ENCODE data around the gene SLC35D1. TPM values are rescaled to one million over a fixed set of nuclear protein-coding genes. Genes with fewer than 3 reads are reported as not detected.

SLC35D1 gene
- total and polyA plus RNA-seq, 2 donors from 2014 or later = 5.7 to 11.8 TPM

DNA sequence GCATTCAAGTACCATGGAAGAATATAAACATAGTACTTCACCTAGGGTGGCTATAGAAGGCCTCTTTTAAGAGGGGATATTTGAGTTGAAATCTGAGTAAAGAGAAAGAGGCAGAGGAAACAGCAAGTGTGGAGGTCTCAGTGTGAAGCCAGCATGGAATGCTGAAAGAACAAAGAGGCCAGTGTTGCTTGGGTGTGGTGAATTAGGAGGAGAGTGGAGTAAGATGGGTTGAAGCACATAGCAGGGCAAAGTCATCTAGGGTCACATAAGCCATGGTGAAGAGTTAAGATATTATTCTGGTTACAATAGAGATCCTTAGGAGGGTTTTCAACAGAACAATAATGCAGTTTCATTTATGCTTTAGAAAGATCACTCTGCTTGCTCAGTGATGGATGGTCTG, 43.4 kb upstream of the SLC35D1 start:
- intact Hi-C loops (cut with DNase I) = no loop called here
- Histone ChIP-seq H3K9me3 (ENCODE audit: control insufficient read depth in 2 of 3, insufficient read depth in 1 of 3, low read length in 3 of 3) (no peaks in the 10 kb centered on the region), H3K4me1 (ENCODE audit: control insufficient read depth in 2 of 3, insufficient read depth in 2 of 3, low read depth in 1 of 3, low read length in 3 of 3) (no peaks in the 10 kb centered on the region), H3K4me3 (ENCODE audit: low read length in 3 of 3) (no peak overlapping the region), H3K9ac (ENCODE audit: low read length in 3 of 3) (no peak overlapping the region), H3K27me3 (ENCODE audit: control insufficient read depth, insufficient read depth, low read length) (no peaks in the 10 kb centered on the region), H3K27ac (ENCODE audit: low read depth in 2 of 2, low read length in 2 of 2) (no peak overlapping the region), H3K36me3 (ENCODE audit: control insufficient read depth in 2 of 3, insufficient read depth in 3 of 3, low read length in 3 of 3) (no peaks in the 10 kb centered on the region)
- no peak for DNase-seq
- TF ChIP-seq, protein P1, sequence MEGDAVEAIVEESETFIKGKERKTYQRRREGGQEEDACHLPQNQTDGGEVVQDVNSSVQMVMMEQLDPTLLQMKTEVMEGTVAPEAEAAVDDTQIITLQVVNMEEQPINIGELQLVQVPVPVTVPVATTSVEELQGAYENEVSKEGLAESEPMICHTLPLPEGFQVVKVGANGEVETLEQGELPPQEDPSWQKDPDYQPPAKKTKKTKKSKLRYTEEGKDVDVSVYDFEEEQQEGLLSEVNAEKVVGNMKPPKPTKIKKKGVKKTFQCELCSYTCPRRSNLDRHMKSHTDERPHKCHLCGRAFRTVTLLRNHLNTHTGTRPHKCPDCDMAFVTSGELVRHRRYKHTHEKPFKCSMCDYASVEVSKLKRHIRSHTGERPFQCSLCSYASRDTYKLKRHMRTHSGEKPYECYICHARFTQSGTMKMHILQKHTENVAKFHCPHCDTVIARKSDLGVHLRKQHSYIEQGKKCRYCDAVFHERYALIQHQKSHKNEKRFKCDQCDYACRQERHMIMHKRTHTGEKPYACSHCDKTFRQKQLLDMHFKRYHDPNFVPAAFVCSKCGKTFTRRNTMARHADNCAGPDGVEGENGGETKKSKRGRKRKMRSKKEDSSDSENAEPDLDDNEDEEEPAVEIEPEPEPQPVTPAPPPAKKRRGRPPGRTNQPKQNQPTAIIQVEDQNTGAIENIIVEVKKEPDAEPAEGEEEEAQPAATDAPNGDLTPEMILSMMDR (IDR thresholded peaks at IDR 0.05; ENCODE audit: borderline replicate concordance, extremely low read depth, insufficient read depth) = no peak
- no peak for FAIRE-seq

DNA sequence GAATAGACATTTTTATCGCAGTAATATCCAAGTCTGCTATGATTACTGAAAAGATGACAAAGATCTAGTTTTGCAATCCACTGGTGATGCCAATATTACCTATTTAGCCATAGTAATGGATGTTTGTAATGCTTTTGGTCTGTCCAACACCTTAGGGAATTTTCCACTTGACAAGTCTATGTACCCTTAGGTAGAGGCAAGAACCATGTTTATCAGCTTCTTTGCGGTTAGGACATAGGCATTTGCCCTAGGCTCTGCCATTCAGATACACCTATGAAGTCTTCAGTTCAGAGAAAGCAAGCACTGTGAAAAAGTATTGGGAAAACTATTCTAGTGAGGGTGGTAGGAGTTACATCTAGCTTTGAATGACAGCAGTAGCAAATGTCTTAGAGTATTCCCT, 40.2 kb upstream of the SLC35D1 start:
- H3K9ac ChIP-seq (ENCODE audit: low read length in 3 of 3) = no peak overlapping the region
- H3K27me3 ChIP-seq (ENCODE audit: control insufficient read depth, insufficient read depth, low read length) = no peaks in the 10 kb centered on the region
- no peaks in the 10 kb centered on the region for H3K36me3 ChIP-seq (ENCODE audit: control insufficient read depth in 2 of 3, insufficient read depth in 3 of 3, low read length in 3 of 3)
- intact Hi-C loops (cut with DNase I) = no loop called here
- FAIRE-seq = no peak
- no peaks in the 10 kb centered on the region for H3K4me1 ChIP-seq (ENCODE audit: control insufficient read depth in 2 of 3, insufficient read depth in 2 of 3, low read depth in 1 of 3, low read length in 3 of 3)
- H3K9me3 ChIP-seq (ENCODE audit: control insufficient read depth in 2 of 3, insufficient read depth in 1 of 3, low read length in 3 of 3) = no peaks in the 10 kb centered on the region
- TF ChIP-seq, protein P1 (IDR thresholded peaks at IDR 0.05; ENCODE audit: borderline replicate concordance, extremely low read depth, insufficient read depth) = no peak
- no peak for DNase-seq
- H3K27ac ChIP-seq (ENCODE audit: low read depth in 2 of 2, low read length in 2 of 2) = no peak overlapping the region
- H3K4me3 ChIP-seq (ENCODE audit: low read length in 3 of 3) = no peak overlapping the region

DNA sequence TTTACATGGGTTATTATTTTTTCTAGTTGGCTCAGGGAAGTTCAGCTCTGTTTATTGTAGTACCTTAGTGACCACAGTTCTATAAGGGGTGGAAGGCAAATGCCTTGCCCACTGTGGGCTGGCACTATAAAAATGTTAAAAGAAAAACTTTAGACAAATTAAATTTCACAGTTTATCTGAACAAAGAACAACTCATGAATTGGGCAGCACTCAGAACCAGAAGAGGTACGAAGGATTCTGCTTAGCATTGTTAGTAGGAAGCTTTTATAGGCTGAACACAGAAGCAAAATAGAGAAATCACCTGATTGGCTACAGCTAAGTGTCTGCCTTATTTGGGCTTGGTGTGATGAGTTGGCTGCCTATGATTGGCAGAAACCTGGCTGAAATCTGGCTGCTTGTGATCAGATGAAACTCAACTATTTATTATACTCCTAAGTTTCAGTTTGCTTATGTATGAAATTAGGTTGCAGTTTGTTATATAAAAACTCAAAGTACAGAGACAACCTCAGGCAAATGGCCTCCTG, 35.8 kb upstream of the SLC35D1 start:
- no peak overlapping the region for H3K4me3 ChIP-seq (ENCODE audit: low read length in 3 of 3)
- H3K4me1 ChIP-seq (ENCODE audit: control insufficient read depth in 2 of 3, insufficient read depth in 2 of 3, low read depth in 1 of 3, low read length in 3 of 3) = no peaks in the 10 kb centered on the region
- H3K27me3 ChIP-seq (ENCODE audit: control insufficient read depth, insufficient read depth, low read length) = no peaks in the 10 kb centered on the region
- TF ChIP-seq, protein P1 (IDR thresholded peaks at IDR 0.05; ENCODE audit: borderline replicate concordance, extremely low read depth, insufficient read depth) = no peak
- intact Hi-C loops (cut with DNase I) = no loop called here
- FAIRE-seq (no peak), DNase-seq (no peak)
- H3K27ac ChIP-seq (ENCODE audit: low read depth in 2 of 2, low read length in 2 of 2) = no peak overlapping the region
- H3K36me3 ChIP-seq (ENCODE audit: control insufficient read depth in 2 of 3, insufficient read depth in 3 of 3, low read length in 3 of 3) = no peaks in the 10 kb centered on the region
- no peaks in the 10 kb centered on the region for H3K9me3 ChIP-seq (ENCODE audit: control insufficient read depth in 2 of 3, insufficient read depth in 1 of 3, low read length in 3 of 3)
- no peak overlapping the region for H3K9ac ChIP-seq (ENCODE audit: low read length in 3 of 3)

DNA sequence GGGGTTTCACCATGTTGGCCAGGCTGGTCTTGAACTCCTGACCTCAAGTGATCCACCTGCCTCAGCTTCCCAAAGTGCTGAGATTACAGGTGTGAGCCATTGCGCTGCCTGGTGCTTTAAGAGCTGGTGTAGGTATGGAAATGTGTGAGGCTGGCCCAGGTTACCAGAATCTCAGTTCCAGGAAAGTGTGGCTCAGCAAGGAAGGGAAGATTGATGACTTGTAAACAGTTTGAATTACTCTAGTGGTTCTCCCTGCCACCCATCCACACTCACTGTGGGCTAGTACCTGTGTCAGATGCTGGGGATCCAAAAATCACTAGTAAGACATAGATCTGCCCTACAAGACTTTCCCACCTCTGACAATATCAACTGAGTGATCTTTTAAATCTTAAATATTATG, 34.5 kb upstream of the SLC35D1 start:
- H3K9ac ChIP-seq (ENCODE audit: low read length in 3 of 3) = no peak overlapping the region
- no peak overlapping the region for H3K4me3 ChIP-seq (ENCODE audit: low read length in 3 of 3)
- no peaks in the 10 kb centered on the region for H3K4me1 ChIP-seq (ENCODE audit: control insufficient read depth in 2 of 3, insufficient read depth in 2 of 3, low read depth in 1 of 3, low read length in 3 of 3)
- FAIRE-seq (no peak), DNase-seq (no peak)
- H3K27me3 ChIP-seq (ENCODE audit: control insufficient read depth, insufficient read depth, low read length) = no peaks in the 10 kb centered on the region
- H3K9me3 ChIP-seq (ENCODE audit: control insufficient read depth in 2 of 3, insufficient read depth in 1 of 3, low read length in 3 of 3) = no peaks in the 10 kb centered on the region
- intact Hi-C loops (cut with DNase I) = no loop called here
- H3K36me3 ChIP-seq (ENCODE audit: control insufficient read depth in 2 of 3, insufficient read depth in 3 of 3, low read length in 3 of 3) = no peaks in the 10 kb centered on the region
- no peak overlapping the region for H3K27ac ChIP-seq (ENCODE audit: low read depth in 2 of 2, low read length in 2 of 2)
- TF ChIP-seq, protein P1 (IDR thresholded peaks at IDR 0.05; ENCODE audit: borderline replicate concordance, extremely low read depth, insufficient read depth) = no peak

Data from kidney (tissue), 14 donors.